HTERT RPE-1 (cell line): Measurements from ENCODE around the gene KLHL8.
"Not testable (repeated sequence)": the region's sequence is repeated elsewhere in the genome, so short reads cannot be mapped to it uniquely, and the experiment has no call there.

Experiments used
- in situ Hi-C: fragments of 300-500 bp; cut with MboI; formaldehyde crosslinking; loops from 4 replicates; pipeline ENCODE4 v1.14.3; 2020; ENCODE audit warnings: low sequenced_read_pairs

KLHL8 gene

GRCh38 chr4:87180767-87181166 lies 39.7 kb downstream of the KLHL8 start:
- in situ Hi-C loops = no loop called here

GRCh38 chr4:87179751-87180150 lies 40.7 kb downstream of the KLHL8 start:
- in situ Hi-C loops = no loop called here

- in situ Hi-C loops = no loop called here
These were observed 45.7 kb downstream of the KLHL8 start for GRCh38 chr4:87174672-87175071.

GRCh38 chr4:87171944-87172343 lies 48.5 kb downstream of the KLHL8 start:
- in situ Hi-C loops = no loop called here

GRCh38 chr4:87166296-87166854 lies 54.0 kb downstream of the KLHL8 start:
- in situ Hi-C loops = no loop called here

- in situ Hi-C loops = no loop called here
These were observed 54.5 kb downstream of the KLHL8 start for GRCh38 chr4:87165892-87166291.

GRCh38 chr4:87153078-87153870 lies 67.1 kb downstream of the KLHL8 start:
- in situ Hi-C loops = no loop called here

- in situ Hi-C loops = no loop called here
These were observed 67.9 kb downstream of the KLHL8 start for GRCh38 chr4:87152310-87153041.

- in situ Hi-C loops = no loop called here
These were observed 68.7 kb downstream of the KLHL8 start for GRCh38 chr4:87151730-87152129.

- in situ Hi-C loops = no loop called here
These were observed 69.7 kb downstream of the KLHL8 start for GRCh38 chr4:87150498-87151261.

GRCh38 chr4:87147116-87147515 lies 73.3 kb downstream of the KLHL8 start:
- in situ Hi-C loops = no loop called here

GRCh38 chr4:87145934-87146333 lies 74.5 kb downstream of the KLHL8 start:
- in situ Hi-C loops = not testable (repeated sequence)

- in situ Hi-C loops = no loop called here
These were observed 76.1 kb downstream of the KLHL8 start for GRCh38 chr4:87144356-87144755.

GRCh38 chr4:87141428-87141827 lies 79.0 kb downstream of the KLHL8 start:
- in situ Hi-C loops = no loop called here

GRCh38 chr4:87134122-87134521 lies 86.3 kb downstream of the KLHL8 start:
- in situ Hi-C loops = no loop called here

- in situ Hi-C loops = no loop called here
These were observed 87.2 kb downstream of the KLHL8 start for GRCh38 chr4:87133183-87133582.

GRCh38 chr4:87132035-87132434 lies 88.4 kb downstream of the KLHL8 start:
- in situ Hi-C loops = no loop called here

- in situ Hi-C loops = no loop called here
These were observed 89.3 kb downstream of the KLHL8 start for GRCh38 chr4:87130985-87131703.

GRCh38 chr4:87129681-87130080 lies 90.7 kb downstream of the KLHL8 start:
- in situ Hi-C loops = no loop called here

GRCh38 chr4:87128006-87128705 lies 92.3 kb downstream of the KLHL8 start:
- in situ Hi-C loops = no loop called here
